HCT116 (cell line): Measurements from ENCODE around the gene C12orf50. TPM values are rescaled to one million over a fixed set of nuclear protein-coding genes. Genes with fewer than 3 reads are reported as not detected.

Experiments
- ATAC-seq: fragments of 200-7000 bp; cut with Tn5 transposase; 2 replicates; pipeline ENCODE4 v1.9.1; 2020; ENCODE audit warnings: mild to moderate bottlenecking, moderate library complexity
- BruUV-seq: library from RNA; stranded (reverse); fragments of 400-500 nt; replicated peaks from 2 replicates; lab custom pipeline; 2021; lab: Mats Ljungman, UMichigan
- CTCF ChIA-PET: fragments of 300-600 bp; sonication (Branson Sonifier 250); formaldehyde crosslinking; loops from one replicate; lab custom pipeline; 2021; ENCODE audit warnings: antibody characterized with exemption; lab: Charles Lee
- POLR2A ChIA-PET: fragments of 300-600, 350-600 bp; sonication (Branson Sonifier 250); formaldehyde crosslinking; loops from one replicate; lab custom pipeline; 2021; ENCODE audit warnings: antibody characterized with exemption; lab: Charles Lee
- RAD21 ChIA-PET, 2 experiments: fragments of 300-600 bp; sonication (Branson Sonifier 250); formaldehyde crosslinking; loops; one replicate each; lab custom pipeline; 2023; ENCODE audit warnings: low total read pairs in 2 of 2; ENCODE audit not compliant: uncharacterized antibody in 2 of 2, unreplicated experiment in 2 of 2, low non-redundant PET in 1 of 2; lab: Charles Lee
- DNase-seq: peaks from one replicate; pipeline ENCODE4 v3.0.0-alpha.2; 2010; ENCODE audit warnings: low read depth, low spot score
- H2AFZ ChIP-seq: fragments of 200-600 bp; shearing (Covaris generic), sonication (generic); 2 replicates; pipeline ENCODE4 v1.6.1; 2017; ENCODE audit warnings: low read depth, mixed run types, mixed read lengths, antibody characterized with exemption, low read length; ENCODE audit not compliant: poor library complexity, severe bottlenecking
- H3K27ac ChIP-seq: 2 replicates; pipeline ENCODE4 v1.5.1; 2012; ENCODE audit warnings: low read depth, low read length
- H3K27me3 ChIP-seq: fragments of 200-600 bp; sonication (generic); 2 replicates; pipeline ENCODE4 v1.6.1; 2016; ENCODE audit warnings: mixed run types, low read length, mixed read lengths; ENCODE audit not compliant: insufficient read depth
- H3K36me3 ChIP-seq, 2 experiments: fragments of 200-500 bp in 1 of 2; fragments of 200-600 bp in 1 of 2; sonication (Bioruptor generic) in 1 of 2; sonication (generic) in 1 of 2; 2 replicates each; pipeline versions ENCODE4 v1.5.1 to v1.6.1; 2014 to 2016; ENCODE audit warnings: low read length in 2 of 2, inconsistent platforms in 1 of 2, mixed read lengths in 1 of 2, mixed run types in 1 of 2; ENCODE audit not compliant: insufficient read depth in 2 of 2, control insufficient read depth in 1 of 2
- H3K4me1 ChIP-seq, 2 experiments: fragments of 200-600 bp in 1 of 2; sonication (generic) in 1 of 2; 2 replicates each; pipeline versions ENCODE4 v1.5.1 to v1.6.1; 2012 to 2017; ENCODE audit warnings: low read length in 2 of 2, inconsistent platforms in 1 of 2, mild to moderate bottlenecking in 1 of 2, mixed read lengths in 1 of 2, mixed run types in 1 of 2, moderate library complexity in 1 of 2; ENCODE audit not compliant: insufficient read depth in 2 of 2, control insufficient read depth in 1 of 2
- H3K4me2 ChIP-seq: fragments of 200-600 bp; sonication (generic); 2 replicates; pipeline ENCODE4 v1.6.1; 2017; ENCODE audit warnings: mixed run types, low read length, mixed read lengths
- H3K4me3 ChIP-seq, 2 experiments: fragments of 200-600 bp in 1 of 2; sonication (generic) in 1 of 2; replicated peaks in 1 of 2; 2 replicates each; pipeline ENCODE4 v1.5.1; 2011 to 2016; ENCODE audit warnings: low read length in 2 of 2, control low read depth in 1 of 2, low read depth in 1 of 2, mild to moderate bottlenecking in 1 of 2, mixed read lengths in 1 of 2, mixed run types in 1 of 2
- H3K79me2 ChIP-seq: fragments of 200-600 bp; sonication (generic); 2 replicates; pipeline ENCODE4 v1.6.1; 2017; ENCODE audit warnings: mild to moderate bottlenecking, mixed run types, low read length, moderate library complexity, mixed read lengths; ENCODE audit not compliant: insufficient read depth
- H3K9ac ChIP-seq: fragments of 200-600 bp; sonication (generic); 2 replicates; pipeline ENCODE4 v1.6.1; 2016; ENCODE audit warnings: low read length, mixed read lengths
- H3K9me2 ChIP-seq: fragments of 200-600 bp; sonication (generic), shearing (Covaris generic); 2 replicates; pipeline ENCODE4 v1.6.1; 2017; ENCODE audit warnings: mixed run types, mild to moderate bottlenecking, moderate library complexity; ENCODE audit not compliant: insufficient read depth
- H3K9me3 ChIP-seq, 2 experiments: fragments of 200-500 bp in 1 of 2; fragments of 200-600 bp in 1 of 2; sonication (Bioruptor generic) in 1 of 2; sonication (generic) in 1 of 2; 2 replicates each; pipeline ENCODE4 v1.6.1; 2014 to 2017; ENCODE audit warnings: low read length in 2 of 2, mixed read lengths in 2 of 2, inconsistent platforms in 1 of 2, low read depth in 1 of 2, mild to moderate bottlenecking in 1 of 2, mixed run types in 1 of 2, moderate library complexity in 1 of 2; ENCODE audit not compliant: control insufficient read depth in 1 of 2, insufficient read depth in 1 of 2
- H4K20me1 ChIP-seq: fragments of 200-600 bp; sonication (generic), shearing (Covaris generic); 2 replicates; pipeline ENCODE4 v1.6.1; 2017; ENCODE audit warnings: mixed run types, mild to moderate bottlenecking, moderate library complexity; ENCODE audit not compliant: insufficient read depth
- ATF3 ChIP-seq: IDR thresholded peaks from 2 replicates; pipeline ENCODE4 v1.6.1; 2012
- CBX3 ChIP-seq: IDR thresholded peaks from 2 replicates; pipeline ENCODE4 v1.6.1; 2012; ENCODE audit warnings: low read depth
- ELF1 ChIP-seq: IDR thresholded peaks from 2 replicates; pipeline ENCODE4 v1.6.1; 2012; ENCODE audit warnings: low read depth, borderline replicate concordance
- EZH2 ChIP-seq: fragments of 200-600 bp; sonication (generic); IDR thresholded peaks from 2 replicates; pipeline ENCODE4 v1.6.1; 2017; ENCODE audit warnings: antibody characterized with exemption, mixed run types
- FOSL1 ChIP-seq: IDR thresholded peaks from 2 replicates; pipeline ENCODE4 v1.6.1; 2012; ENCODE audit warnings: low read depth
- JUND ChIP-seq: IDR thresholded peaks from 2 replicates; pipeline ENCODE4 v1.6.1; 2012
- MAX ChIP-seq: IDR thresholded peaks from 2 replicates; pipeline ENCODE4 v1.6.1; 2012
- POLR2AphosphoS5 ChIP-seq: IDR thresholded peaks from 2 replicates; pipeline ENCODE4 v1.6.1; 2011; ENCODE audit warnings: mild to moderate bottlenecking, low read depth, low read length, moderate library complexity
- RAD21 ChIP-seq: IDR thresholded peaks from 2 replicates; pipeline ENCODE4 v1.6.1; 2012; ENCODE audit warnings: low read depth, mild to moderate bottlenecking
- REST ChIP-seq: IDR thresholded peaks from 2 replicates; pipeline ENCODE4 v1.6.1; 2012; ENCODE audit warnings: low read depth
- SIN3A ChIP-seq: IDR thresholded peaks from 2 replicates; pipeline ENCODE4 v1.6.1; 2012; ENCODE audit warnings: low read depth
- SP1 ChIP-seq: IDR thresholded peaks from 2 replicates; pipeline ENCODE4 v1.6.1; 2012; ENCODE audit warnings: low read depth
- SRF ChIP-seq: IDR thresholded peaks from 2 replicates; pipeline ENCODE4 v1.6.1; 2012; ENCODE audit warnings: low read depth
- TCF7L2 ChIP-seq: IDR thresholded peaks from 2 replicates; pipeline ENCODE4 v1.7.0; 2011; ENCODE audit warnings: borderline replicate concordance, inconsistent platforms; ENCODE audit not compliant: insufficient read depth, insufficient read length; ENCODE audit errors: extremely low read depth
- ZBTB33 ChIP-seq: IDR thresholded peaks from 2 replicates; pipeline ENCODE4 v1.6.1; 2011; ENCODE audit warnings: mild to moderate bottlenecking, low read length, moderate library complexity; ENCODE audit not compliant: insufficient replicate concordance; ENCODE audit errors: extremely low read depth
- ZFX ChIP-seq: fragments of 450-650 bp; IDR thresholded peaks from 2 replicates; pipeline ENCODE4 v1.6.1; 2017
- intact Hi-C: fragments of 100-400 bp; cut with micrococcal nuclease; formaldehyde crosslinking; loops from 2 replicates; pipeline ENCODE4 v1.10.0; 2022
- total RNA-seq: library from RNA; stranded (reverse); gene quantifications from one replicate; pipeline ENCODE4 v1.2.1, GENCODE V29; 2021; ENCODE audit not compliant: unreplicated experiment

C12orf50 gene
- total RNA-seq, 1 experiment from 2014 or later: not detected

- Histone ChIP-seq H3K27me3 (no peaks in the 10 kb centered on the region), H3K36me3 (no peaks in the 10 kb centered on the region), H3K4me1 (no peaks in the 10 kb centered on the region), H2AFZ (no peak overlapping the region), H3K4me3 (no peak overlapping the region), H3K9me3 (no peaks in the 10 kb centered on the region), H3K9me2 (no peaks in the 10 kb centered on the region), H3K79me2 (no peaks in the 10 kb centered on the region), H4K20me1 (no peaks in the 10 kb centered on the region), H3K27ac (no peak overlapping the region), H3K4me2 (no peak overlapping the region), H3K9ac (no peak overlapping the region)
- no TSS peak for BruUV-seq
- DNase-seq: no peak
- ChIA-PET CTCF (no interaction called here), RAD21 (no interaction called here), POLR2A (no interaction called here)
- TF ChIP-seq CBX3 (no peak), EZH2 (no peak), MAX (no peak), RAD21 (no peak), SRF (no peak), ATF3 (no peak), SP1 (no peak), SIN3A (no peak), TCF7L2 (no peak), JUND (no peak)
- no peak for ATAC-seq
- intact Hi-C loops: no loop called here
Observed at GRCh38 chr12:87981495-87981894, 47.7 kb downstream of the C12orf50 start.

- ChIA-PET CTCF (no interaction called here), RAD21 (no interaction called here), POLR2A (no interaction called here)
- ATAC-seq (no peak), DNase-seq (no peak)
- H3K27me3 ChIP-seq: no peaks in the 10 kb centered on the region
- no peaks in the 10 kb centered on the region for H4K20me1 ChIP-seq
- intact Hi-C loops: no loop called here
- H3K9me2 ChIP-seq: no peaks in the 10 kb centered on the region
- no peaks in the 10 kb centered on the region for H3K4me1 ChIP-seq
- H3K79me2 ChIP-seq: no peaks in the 10 kb centered on the region
- H3K9ac ChIP-seq: no peak overlapping the region
- no peaks in the 10 kb centered on the region for H3K36me3 ChIP-seq
- no peaks in the 10 kb centered on the region for H3K9me3 ChIP-seq
- H2AFZ ChIP-seq: no peak overlapping the region
- BruUV-seq: no TSS peak
- no peak overlapping the region for H3K4me3 ChIP-seq
- H3K4me2 ChIP-seq: no peak overlapping the region
- H3K27ac ChIP-seq: no peak overlapping the region
- TF ChIP-seq ZBTB33 (no peak), SP1 (no peak), FOSL1 (no peak), POLR2AphosphoS5 (no peak), MAX (no peak), ELF1 (no peak), JUND (no peak), ZFX (no peak), CBX3 (no peak), REST (no peak), SRF (no peak)
Observed at GRCh38 chr12:87975879-87976278, 53.3 kb downstream of the C12orf50 start.
